Measurements from ENCODE around the gene KISS1R.

DNA sequence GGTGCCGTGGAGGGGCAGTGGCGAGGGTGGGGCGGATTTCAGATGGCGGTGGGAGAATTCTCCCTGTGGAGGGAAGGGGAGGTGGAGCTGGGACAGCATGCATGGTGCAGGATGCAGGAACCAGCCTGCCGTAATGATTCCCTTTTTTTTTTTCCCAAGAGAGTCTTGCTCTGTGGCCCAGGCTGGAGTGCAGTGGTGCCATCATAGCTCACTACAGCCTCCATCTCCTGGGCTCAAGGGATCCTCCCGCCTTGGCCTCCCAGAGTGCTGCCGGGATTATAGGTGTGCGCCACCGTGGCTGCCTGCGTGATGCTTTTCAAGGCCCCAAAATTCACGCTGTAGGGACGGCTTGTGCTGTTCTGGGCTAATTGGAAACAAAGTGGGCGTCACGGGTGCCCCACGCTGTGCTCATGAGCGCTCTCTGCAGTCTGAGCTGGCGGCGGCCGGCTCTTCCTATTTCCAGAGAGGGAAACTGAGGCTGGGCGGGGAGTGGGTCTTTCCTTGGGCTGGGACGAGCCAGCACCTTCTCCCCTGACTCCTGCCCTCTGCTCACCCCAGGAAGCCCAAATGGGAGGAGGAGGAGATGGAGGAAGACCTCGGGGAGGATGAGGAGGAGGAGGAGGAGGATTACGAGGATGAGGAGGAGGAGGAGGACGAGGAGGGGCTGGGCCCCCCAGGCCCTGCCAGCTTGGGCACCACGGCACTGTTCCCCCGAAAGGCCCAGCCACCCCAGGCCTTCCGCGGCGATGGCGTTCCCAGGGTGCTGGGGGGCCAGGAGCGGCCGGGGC is 14.9 kb downstream of the KISS1R start:
- TF ChIP-seq, protein P1, sequence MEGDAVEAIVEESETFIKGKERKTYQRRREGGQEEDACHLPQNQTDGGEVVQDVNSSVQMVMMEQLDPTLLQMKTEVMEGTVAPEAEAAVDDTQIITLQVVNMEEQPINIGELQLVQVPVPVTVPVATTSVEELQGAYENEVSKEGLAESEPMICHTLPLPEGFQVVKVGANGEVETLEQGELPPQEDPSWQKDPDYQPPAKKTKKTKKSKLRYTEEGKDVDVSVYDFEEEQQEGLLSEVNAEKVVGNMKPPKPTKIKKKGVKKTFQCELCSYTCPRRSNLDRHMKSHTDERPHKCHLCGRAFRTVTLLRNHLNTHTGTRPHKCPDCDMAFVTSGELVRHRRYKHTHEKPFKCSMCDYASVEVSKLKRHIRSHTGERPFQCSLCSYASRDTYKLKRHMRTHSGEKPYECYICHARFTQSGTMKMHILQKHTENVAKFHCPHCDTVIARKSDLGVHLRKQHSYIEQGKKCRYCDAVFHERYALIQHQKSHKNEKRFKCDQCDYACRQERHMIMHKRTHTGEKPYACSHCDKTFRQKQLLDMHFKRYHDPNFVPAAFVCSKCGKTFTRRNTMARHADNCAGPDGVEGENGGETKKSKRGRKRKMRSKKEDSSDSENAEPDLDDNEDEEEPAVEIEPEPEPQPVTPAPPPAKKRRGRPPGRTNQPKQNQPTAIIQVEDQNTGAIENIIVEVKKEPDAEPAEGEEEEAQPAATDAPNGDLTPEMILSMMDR (IDR thresholded peaks at IDR 0.05; ENCODE audit: low read depth, low read length), result no peak
- no peak for TF ChIP-seq EZH2phosphoT487 (IDR thresholded peaks at IDR 0.05; ENCODE audit: low read depth)
